CD14-positive monocyte (primary cell): ENCODE measurements around the gene EXO1. TPM values are rescaled to one million over a fixed set of nuclear protein-coding genes. Genes with fewer than 3 reads are reported as not detected.

Source experiments
- DNase-seq, 3 donors: peaks; one replicate each; pipeline ENCODE4 v3.0.0-alpha.2; 2011 to 2022
- H2AFZ ChIP-seq: 2 replicates; pipeline ENCODE4 v1.6.0; 2012; ENCODE audit warnings: mild to moderate bottlenecking, low read depth, low read length, inconsistent platforms; ENCODE audit not compliant: insufficient read depth, poor library complexity, severe bottlenecking
- H3K27ac ChIP-seq, 2 donors: 1 replicate in 1 of 2; 2 replicates in 1 of 2; pipeline ENCODE4 v1.5.1; 2012 to 2013; ENCODE audit warnings: low read length in 2 of 2, control low read depth in 1 of 2, inconsistent platforms in 1 of 2, low read depth in 1 of 2, mild to moderate bottlenecking in 1 of 2
- H3K27me3 ChIP-seq, 2 donors: one replicate each; pipeline versions ENCODE4 v1.6.0 to v1.6.1; 2011 to 2013; ENCODE audit warnings: low read length in 2 of 2; ENCODE audit not compliant: control insufficient read depth in 2 of 2, insufficient read depth in 2 of 2
- H3K36me3 ChIP-seq, 2 donors: replicated peaks in 1 of 2; 1 replicate in 1 of 2; 2 replicates in 1 of 2; pipeline versions ENCODE4 v1.5.1 to v1.6.1; 2012 to 2013; ENCODE audit warnings: low read length in 2 of 2, control low read depth in 1 of 2, inconsistent platforms in 1 of 2, mild to moderate bottlenecking in 1 of 2; ENCODE audit not compliant: insufficient read depth in 2 of 2, control insufficient read depth in 1 of 2
- H3K4me1 ChIP-seq, 2 donors: 1 replicate in 1 of 2; 2 replicates in 1 of 2; pipeline versions ENCODE4 v1.5.1 to v1.6.1; 2012 to 2013; ENCODE audit warnings: low read length in 2 of 2, control low read depth in 1 of 2, inconsistent platforms in 1 of 2, mild to moderate bottlenecking in 1 of 2, moderate library complexity in 1 of 2; ENCODE audit not compliant: insufficient read depth in 2 of 2, control insufficient read depth in 1 of 2
- H3K4me2 ChIP-seq: replicated peaks from 2 replicates; pipeline ENCODE3; 2012; ENCODE audit warnings: low read length, moderate library complexity, mild to moderate bottlenecking; ENCODE audit not compliant: poor library complexity, severe bottlenecking; ENCODE audit errors: extremely low read depth
- H3K4me3 ChIP-seq, 3 experiments: fragments of 200-600 bp in 1 of 3; sonication (generic) in 1 of 3; replicated peaks in 1 of 3; 1 replicate in 2 of 3; 2 replicates in 1 of 3; pipeline ENCODE4 v1.5.1; 2011 to 2013; ENCODE audit warnings: low read length in 3 of 3, mild to moderate bottlenecking in 3 of 3, control low read depth in 2 of 3, low read depth in 2 of 3, inconsistent platforms in 1 of 3, moderate library complexity in 1 of 3
- H3K79me2 ChIP-seq: 2 replicates; pipeline ENCODE4 v1.6.0; 2012; ENCODE audit warnings: mild to moderate bottlenecking, control low read depth, inconsistent platforms, low read length, moderate library complexity; ENCODE audit not compliant: insufficient read depth
- H3K9ac ChIP-seq: 2 replicates; pipeline ENCODE4 v1.6.0; 2017; ENCODE audit warnings: low read length, mild to moderate bottlenecking; ENCODE audit not compliant: insufficient read depth, poor library complexity, severe bottlenecking
- H3K9me3 ChIP-seq, 2 donors: replicated peaks in 1 of 2; 1 replicate in 1 of 2; 2 replicates in 1 of 2; pipeline versions ENCODE4 v1.5.1 to v1.6.1; 2012 to 2013; ENCODE audit warnings: low read length in 2 of 2, control low read depth in 1 of 2; ENCODE audit not compliant: control insufficient read depth in 1 of 2, insufficient read depth in 1 of 2
- H4K20me1 ChIP-seq: 2 replicates; pipeline ENCODE4 v1.6.0; 2012; ENCODE audit warnings: mild to moderate bottlenecking, low read length, control low read depth, moderate library complexity; ENCODE audit not compliant: insufficient read depth
- H3K27ac Mint-ChIP-seq, 7 donors: one replicate each; pipeline ENCODE4 v1.8.0; 2020; ENCODE audit warnings: mild to moderate bottlenecking in 7 of 7, mixed read lengths in 7 of 7, moderate library complexity in 6 of 7, inconsistent platforms in 2 of 7
- H3K27me3 Mint-ChIP-seq, 3 donors: one replicate each; pipeline ENCODE4 v1.8.0; 2021 to 2022; ENCODE audit warnings: low read depth in 3 of 3, mild to moderate bottlenecking in 3 of 3, mixed read lengths in 3 of 3, moderate library complexity in 3 of 3, inconsistent platforms in 1 of 3
- H3K36me3 Mint-ChIP-seq, 2 donors: one replicate each; pipeline ENCODE4 v1.8.0; 2020; ENCODE audit warnings: mixed read lengths in 2 of 2, inconsistent platforms in 1 of 2, mild to moderate bottlenecking in 1 of 2
- H3K4me1 Mint-ChIP-seq: one replicate; pipeline ENCODE4 v1.8.0; 2020; ENCODE audit warnings: mild to moderate bottlenecking, mixed read lengths
- H3K4me3 Mint-ChIP-seq, 2 donors: one replicate each; pipeline ENCODE4 v1.8.0; 2020; ENCODE audit warnings: mild to moderate bottlenecking in 2 of 2, mixed read lengths in 2 of 2, moderate library complexity in 1 of 2
- H3K9me3 Mint-ChIP-seq, 7 donors: one replicate each; pipeline ENCODE4 v1.8.0; 2020 to 2022; ENCODE audit warnings: mixed read lengths in 7 of 7, mild to moderate bottlenecking in 6 of 7, moderate library complexity in 6 of 7, inconsistent platforms in 2 of 7
- CTCF ChIP-seq: fragments of 200-600 bp; IDR thresholded peaks from one replicate; pipeline ENCODE4 v1.8.0; 2022; ENCODE audit warnings: antibody characterized with exemption, mild to moderate bottlenecking
- WGBS: methylation state at CpG from one replicate; pipeline ENCODE4 v1.1.5; 2013; ENCODE audit warnings: missing lambda C conversion rate; ENCODE audit not compliant: insufficient coverage; 5-methylcytosine and 5-hydroxymethylcytosine counted together
- intact Hi-C, 2 donors: fragments of 100-400 bp; cut with micrococcal nuclease; formaldehyde crosslinking; loops; one replicate each; pipeline versions ENCODE4 v1.15.0 to v1.15.1; 2023
- polyA plus RNA-seq, 3 donors: library from polyadenylated mRNA; depleted of rRNA in 1 of 3; unstranded in 2 of 3; stranded (reverse) in 1 of 3; fragments of 300-500 nt in 2 of 3; fragments of >200 nt in 1 of 3; fragmentation: Illumina TruSeq in 2 of 3; gene quantifications; 1 replicate in 2 of 3; 2 replicates in 1 of 3; pipeline ENCODE4 v1.2.3, GENCODE V29; 2012 to 2021

EXO1 gene
- polyA plus RNA-seq, 3 donors, result 0.16 to 0.26 TPM; not detected in 1

- DNase-seq, result no peak
- no peak overlapping the region for H3K4me2 ChIP-seq
- no peak overlapping the region for H3K27ac ChIP-seq
- peaks cover 0 to 7% (median 1%) of the 10 kb centered on the region in 3 donors for H3K27me3 Mint-ChIP-seq
- H3K4me1 ChIP-seq, result no peaks in the 10 kb centered on the region
- no peak overlapping the region for H2AFZ ChIP-seq
- H3K27me3 ChIP-seq, result peaks cover 0 to 3% of the 10 kb centered on the region in 2 donors
- H3K4me3 Mint-ChIP-seq, result no peak overlapping the region
- H3K9me3 Mint-ChIP-seq, result no peaks in the 10 kb centered on the region
- H4K20me1 ChIP-seq, result no peaks in the 10 kb centered on the region
- no peak overlapping the region for H3K4me3 ChIP-seq
- WGBS, result no CpG with 5 or more reads among the region's 3 CpGs
- TF ChIP-seq CTCF, result no peak
- H3K9me3 ChIP-seq, result no peaks in the 10 kb centered on the region
- H3K79me2 ChIP-seq, result no peaks in the 10 kb centered on the region
- H3K27ac Mint-ChIP-seq, result no peak overlapping the region
- H3K36me3 ChIP-seq, result no peaks in the 10 kb centered on the region
- H3K4me1 Mint-ChIP-seq, result peaks cover 3% of the 10 kb centered on the region
- intact Hi-C loops, result loop anchor here (10.0 kb wide), 4 partner anchors 197 to 317 kb away; partner anchors contain the start of genes CHML (in 1 of the 2) and OPN3 (in 1 of the 2)
- H3K36me3 Mint-ChIP-seq, result no peaks in the 10 kb centered on the region
- H3K9ac ChIP-seq, result no peak overlapping the region
Observed at GRCh38 chr1:241841691-241842090, 6.3 kb upstream of the EXO1 start.

- Mint-ChIP-seq H3K4me1 (peaks cover 7% of the 10 kb centered on the region), H3K36me3 (no peaks in the 10 kb centered on the region), H3K9me3 (no peaks in the 10 kb centered on the region), H3K4me3 (no peak overlapping the region), H3K27ac (no peak overlapping the region), H3K27me3 (peaks cover 0 to 6% (median 1%) of the 10 kb centered on the region in 3 donors)
- no peak for TF ChIP-seq CTCF
- H3K27ac ChIP-seq, result no peak overlapping the region
- no peak overlapping the region for H3K9ac ChIP-seq
- DNase-seq, result no peak
- H2AFZ ChIP-seq, result no peak overlapping the region
- no peaks in the 10 kb centered on the region for H3K79me2 ChIP-seq
- no peaks in the 10 kb centered on the region for H3K36me3 ChIP-seq
- intact Hi-C loops, result loop anchor here (10.0 kb wide), 4 partner anchors 198 to 318 kb away; partner anchors contain the start of genes CHML (in 1 of the 2) and OPN3 (in 1 of the 2)
- no peaks in the 10 kb centered on the region for H4K20me1 ChIP-seq
- no peak overlapping the region for H3K4me2 ChIP-seq
- peaks cover 0 to 3% of the 10 kb centered on the region in 2 donors for H3K27me3 ChIP-seq
- no CpG with 5 or more reads among the region's 2 CpGs for WGBS
- peaks cover 4 to 6% of the 10 kb centered on the region in 2 donors for H3K4me1 ChIP-seq
- H3K9me3 ChIP-seq, result no peaks in the 10 kb centered on the region
- no peak overlapping the region for H3K4me3 ChIP-seq
Observed at GRCh38 chr1:241842565-241842964, 5.4 kb upstream of the EXO1 start.
